WTC11 (cell line): ENCODE data around the gene SNRNP35.

Experiments
- CTCF ChIP-seq: fragments of 200-600 bp; IDR thresholded peaks from 2 replicates; pipeline ENCODE4 v1.8.0; 2022; ENCODE audit warnings: antibody characterized with exemption
- FOXK1 ChIP-seq: sonication (generic); formaldehyde crosslinking; IDR thresholded peaks from 2 replicates; pipeline ENCODE4 v1.8.0; 2022; ENCODE audit warnings: mild to moderate bottlenecking, moderate library complexity, missing genetic modification reagents
- JUN ChIP-seq: sonication (generic); formaldehyde crosslinking; IDR thresholded peaks from 2 replicates; pipeline ENCODE4 v1.8.0; 2023; ENCODE audit warnings: mild to moderate bottlenecking, missing genetic modification reagents
- TF ChIP-seq, protein P1 (sequence below): fragments of 250-450 bp; sonication (Bioruptor Pico); IDR thresholded peaks from 2 replicates; pipeline ENCODE4 v1.9.0; 2021; ENCODE audit warnings: moderate library complexity, mild to moderate bottlenecking, inconsistent platforms, borderline replicate concordance

DNA sequence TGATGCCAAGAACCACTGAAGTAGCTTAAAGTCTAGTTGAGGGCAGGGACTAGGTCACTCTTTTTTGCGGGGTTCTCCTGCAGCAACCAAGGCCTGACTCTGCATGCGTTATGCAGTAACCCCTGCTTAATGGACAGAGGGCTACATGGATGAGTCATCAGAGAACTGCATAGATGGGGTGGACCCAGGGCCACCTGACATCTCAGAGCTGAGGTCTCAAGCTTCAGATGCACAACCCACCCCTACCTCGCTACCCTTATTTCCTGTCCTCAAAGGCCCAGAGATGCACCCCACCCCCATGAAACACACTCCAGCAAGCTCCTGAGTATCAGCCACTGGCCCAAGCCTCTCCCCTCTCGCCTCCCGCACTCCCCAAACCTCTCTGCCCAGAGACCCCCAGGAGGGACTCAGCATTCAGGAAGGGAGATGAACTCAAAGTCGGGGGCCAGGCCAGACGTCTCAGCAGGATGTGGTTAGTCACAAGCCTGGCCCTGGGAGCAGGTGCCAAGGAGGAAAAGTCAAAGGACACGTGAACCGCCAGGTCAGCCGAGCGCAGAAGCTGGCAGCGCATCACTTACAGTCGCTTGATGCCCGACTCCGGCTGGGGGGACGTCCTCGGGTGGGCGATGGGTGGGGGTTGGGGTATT, 25.8 kb downstream of the SNRNP35 start:
- no peak for TF ChIP-seq CTCF
- TF ChIP-seq JUN (CRISPR knock-in tag) = no peak
- TF ChIP-seq, protein P1, sequence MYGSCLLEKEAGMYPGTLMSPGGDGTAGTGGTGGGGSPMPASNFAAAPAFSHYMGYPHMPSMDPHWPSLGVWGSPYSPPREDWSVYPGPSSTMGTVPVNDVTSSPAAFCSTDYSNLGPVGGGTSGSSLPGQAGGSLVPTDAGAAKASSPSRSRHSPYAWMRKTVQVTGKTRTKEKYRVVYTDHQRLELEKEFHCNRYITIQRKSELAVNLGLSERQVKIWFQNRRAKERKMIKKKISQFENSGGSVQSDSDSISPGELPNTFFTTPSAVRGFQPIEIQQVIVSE (CRISPR knock-in tag) = no peak
- no peak for TF ChIP-seq FOXK1 (CRISPR knock-in tag)
